Measurements from ENCODE around the gene B9D1.

Gene B9D1

GRCh38 chr17:19369846-19370492 is 7.4 kb upstream of the B9D1 start:
- TF ChIP-seq EZH2phosphoT487 (conservative IDR thresholded peaks at IDR 0.05; ENCODE audit: low read length) (no peak), CTCF (IDR thresholded peaks at IDR 0.05; ENCODE audit: insufficient read depth, low read length, poor library complexity, severe bottlenecking) (no peak)
- no peak overlapping the region for H2AFZ ChIP-seq (ENCODE audit: low read depth, low read length, severe bottlenecking)
- no peaks in the 10 kb centered on the region for H3K9me3 ChIP-seq (ENCODE audit: insufficient read depth, low read length)
- H3K9ac ChIP-seq (ENCODE audit: low read length), result no peak overlapping the region
- no peaks in the 10 kb centered on the region for H3K27me3 ChIP-seq (ENCODE audit: low read length)
- H3K27ac ChIP-seq (ENCODE audit: low read depth, low read length), result no peak overlapping the region
- H3K9me2 ChIP-seq (replicated peaks; ENCODE audit: insufficient read depth, low read length), result no peaks in the 10 kb centered on the region
- no peaks in the 10 kb centered on the region for H3F3A ChIP-seq (ENCODE audit: insufficient read depth)
- H3K36me3 ChIP-seq (ENCODE audit: low read length), result no peaks in the 10 kb centered on the region
- H3K4me2 ChIP-seq (ENCODE audit: low read depth, low read length, poor library complexity, severe bottlenecking), result no peak overlapping the region
- H3K4me3 ChIP-seq (ENCODE audit: insufficient read depth, low read length, poor library complexity, severe bottlenecking), result no peak overlapping the region
- no peaks in the 10 kb centered on the region; the same call in 1 of the 2 replicates for H4K20me1 ChIP-seq (ENCODE audit: low read depth, low read length)
- H3K79me2 ChIP-seq (ENCODE audit: insufficient read depth, low read length), result no peaks in the 10 kb centered on the region

GRCh38 chr17:19369107-19369778 is 6.7 kb upstream of the B9D1 start:
- no peak for TF ChIP-seq EZH2phosphoT487 (conservative IDR thresholded peaks at IDR 0.05; ENCODE audit: low read length)
- no peak for TF ChIP-seq CTCF (IDR thresholded peaks at IDR 0.05; ENCODE audit: insufficient read depth, low read length, poor library complexity, severe bottlenecking)

GRCh38 chr17:19368229-19368628 is 5.7 kb upstream of the B9D1 start:
- Histone ChIP-seq H3K27ac (ENCODE audit: low read depth, low read length) (no peak overlapping the region), H3K9me2 (replicated peaks; ENCODE audit: insufficient read depth, low read length) (no peaks in the 10 kb centered on the region), H4K20me1 (ENCODE audit: low read depth, low read length) (no peaks in the 10 kb centered on the region; the same call in 1 of the 2 replicates), H3K4me2 (ENCODE audit: low read depth, low read length, poor library complexity, severe bottlenecking) (no peak overlapping the region), H3K36me3 (ENCODE audit: low read length) (no peaks in the 10 kb centered on the region), H3K4me3 (ENCODE audit: insufficient read depth, low read length, poor library complexity, severe bottlenecking) (no peak overlapping the region), H3K27me3 (ENCODE audit: low read length) (no peaks in the 10 kb centered on the region), H3K9me3 (ENCODE audit: insufficient read depth, low read length) (no peaks in the 10 kb centered on the region), H3K9ac (ENCODE audit: low read length) (no peak overlapping the region), H3K79me2 (ENCODE audit: insufficient read depth, low read length) (no peaks in the 10 kb centered on the region), H2AFZ (ENCODE audit: low read depth, low read length, severe bottlenecking) (no peak overlapping the region), H3F3A (ENCODE audit: insufficient read depth) (no peaks in the 10 kb centered on the region)
- TF ChIP-seq EZH2phosphoT487 (conservative IDR thresholded peaks at IDR 0.05; ENCODE audit: low read length) (no peak), CTCF (IDR thresholded peaks at IDR 0.05; ENCODE audit: insufficient read depth, low read length, poor library complexity, severe bottlenecking) (no peak)

More at GRCh38 chr17:19369107-19369778, 6.7 kb upstream of the B9D1 start:
- Histone ChIP-seq H3K4me3 (ENCODE audit: insufficient read depth, low read length, poor library complexity, severe bottlenecking) (no peak overlapping the region), H3K9ac (ENCODE audit: low read length) (no peak overlapping the region), H3K9me3 (ENCODE audit: insufficient read depth, low read length) (no peaks in the 10 kb centered on the region), H3F3A (ENCODE audit: insufficient read depth) (no peaks in the 10 kb centered on the region), H3K9me2 (replicated peaks; ENCODE audit: insufficient read depth, low read length) (no peaks in the 10 kb centered on the region), H3K79me2 (ENCODE audit: insufficient read depth, low read length) (no peaks in the 10 kb centered on the region), H3K4me2 (ENCODE audit: low read depth, low read length, poor library complexity, severe bottlenecking) (no peak overlapping the region), H4K20me1 (ENCODE audit: low read depth, low read length) (no peaks in the 10 kb centered on the region; the same call in 1 of the 2 replicates), H3K36me3 (ENCODE audit: low read length) (no peaks in the 10 kb centered on the region), H3K27ac (ENCODE audit: low read depth, low read length) (no peak overlapping the region), H3K27me3 (ENCODE audit: low read length) (no peaks in the 10 kb centered on the region), H2AFZ (ENCODE audit: low read depth, low read length, severe bottlenecking) (no peak overlapping the region)

Data from SU-DHL-6 (cell line).